Measurements from ENCODE around the gene TRIM63. TPM values are rescaled to one million over a fixed set of nuclear protein-coding genes. Genes with fewer than 3 reads are reported as not detected.

Gene TRIM63
- total RNA-seq, 1 donor: 0.36 TPM

DNA sequence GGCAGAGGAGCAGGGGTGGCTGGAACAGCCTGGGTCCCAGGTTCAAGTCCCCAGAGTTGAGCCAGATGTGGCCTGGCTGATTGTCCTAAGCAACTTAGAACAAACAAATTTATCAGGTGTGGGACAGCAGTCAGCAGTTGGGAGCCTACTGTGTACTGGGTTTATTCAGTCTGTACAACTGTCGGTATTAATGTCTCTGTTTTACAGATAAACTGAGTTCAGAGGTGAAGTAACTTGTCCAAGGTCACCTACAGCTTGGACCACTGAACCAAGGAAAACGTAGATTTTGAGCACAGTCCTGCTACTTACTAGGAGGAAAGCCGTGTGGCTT is 14.6 kb upstream of the TRIM63 start:
- no peaks in the 10 kb centered on the region for H4K20me1 ChIP-seq (ENCODE audit: insufficient read depth, low read length)
- no peaks in the 10 kb centered on the region for H3K9me3 ChIP-seq (ENCODE audit: low read depth, low read length)
- H3K27me3 ChIP-seq (ENCODE audit: insufficient read depth, low read length): peaks cover 28% of the 10 kb centered on the region
- no peak overlapping the region for H3K4me3 ChIP-seq (ENCODE audit: insufficient read depth, low read length)
- H3K4me2 ChIP-seq (ENCODE audit: insufficient read depth, low read length): no peak overlapping the region
- no peaks in the 10 kb centered on the region for H3K79me2 ChIP-seq (ENCODE audit: insufficient read depth, low read length)
- TF ChIP-seq, protein P1, sequence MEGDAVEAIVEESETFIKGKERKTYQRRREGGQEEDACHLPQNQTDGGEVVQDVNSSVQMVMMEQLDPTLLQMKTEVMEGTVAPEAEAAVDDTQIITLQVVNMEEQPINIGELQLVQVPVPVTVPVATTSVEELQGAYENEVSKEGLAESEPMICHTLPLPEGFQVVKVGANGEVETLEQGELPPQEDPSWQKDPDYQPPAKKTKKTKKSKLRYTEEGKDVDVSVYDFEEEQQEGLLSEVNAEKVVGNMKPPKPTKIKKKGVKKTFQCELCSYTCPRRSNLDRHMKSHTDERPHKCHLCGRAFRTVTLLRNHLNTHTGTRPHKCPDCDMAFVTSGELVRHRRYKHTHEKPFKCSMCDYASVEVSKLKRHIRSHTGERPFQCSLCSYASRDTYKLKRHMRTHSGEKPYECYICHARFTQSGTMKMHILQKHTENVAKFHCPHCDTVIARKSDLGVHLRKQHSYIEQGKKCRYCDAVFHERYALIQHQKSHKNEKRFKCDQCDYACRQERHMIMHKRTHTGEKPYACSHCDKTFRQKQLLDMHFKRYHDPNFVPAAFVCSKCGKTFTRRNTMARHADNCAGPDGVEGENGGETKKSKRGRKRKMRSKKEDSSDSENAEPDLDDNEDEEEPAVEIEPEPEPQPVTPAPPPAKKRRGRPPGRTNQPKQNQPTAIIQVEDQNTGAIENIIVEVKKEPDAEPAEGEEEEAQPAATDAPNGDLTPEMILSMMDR (IDR thresholded peaks at IDR 0.05; ENCODE audit: extremely low read depth, low read depth, low read length): no peak
- H3K36me3 ChIP-seq (ENCODE audit: insufficient read depth, low read length): no peaks in the 10 kb centered on the region
- H3K4me1 ChIP-seq (ENCODE audit: insufficient read depth, low read length): peaks cover 3% of the 10 kb centered on the region
- no peak overlapping the region for H2AFZ ChIP-seq (ENCODE audit: low read length)
- no peak for DNase-seq (ENCODE audit: insufficient read length, low spot score, missing footprints)
- H3K27ac ChIP-seq (ENCODE audit: low read depth, low read length): no peak overlapping the region

DNA sequence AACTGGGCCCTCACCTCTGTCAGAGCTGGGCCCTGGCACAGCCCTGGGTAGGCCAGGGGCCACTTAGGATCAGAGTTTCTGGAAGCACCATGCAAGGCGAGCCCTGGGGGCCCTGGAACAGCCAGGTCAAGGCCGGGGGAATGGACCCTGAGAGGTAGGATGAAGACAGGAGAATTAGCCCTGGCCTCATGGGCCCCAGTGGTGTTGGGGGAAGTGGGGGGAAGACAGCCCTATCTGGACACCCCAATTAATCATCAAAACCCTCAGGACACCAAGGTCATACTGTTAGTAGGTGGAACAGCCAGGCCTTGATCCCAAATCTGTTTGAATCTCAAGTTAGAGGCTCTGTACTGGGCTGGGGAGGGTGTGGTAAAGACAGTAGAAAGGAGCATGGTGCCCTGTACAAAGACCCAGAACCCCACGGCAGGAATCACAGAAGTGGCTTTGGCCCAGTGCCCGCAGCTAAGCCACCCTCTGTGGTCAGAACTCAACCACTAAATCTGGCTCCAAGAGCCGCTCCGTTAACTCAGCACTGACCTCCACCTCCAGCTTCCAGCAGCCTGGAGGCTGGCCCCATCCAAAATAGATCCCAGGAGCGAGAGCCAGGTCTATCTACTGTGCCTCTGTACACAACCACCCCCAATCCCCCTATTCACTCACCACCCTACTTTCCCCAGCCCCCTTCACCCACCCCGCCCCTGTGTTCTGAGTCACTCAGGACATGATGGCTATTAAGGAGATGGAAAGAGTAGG is 14.0 kb upstream of the TRIM63 start:
- Histone ChIP-seq H3K4me3 (ENCODE audit: insufficient read depth, low read length) (no peak overlapping the region), H3K27ac (ENCODE audit: low read depth, low read length) (no peak overlapping the region), H3K36me3 (ENCODE audit: insufficient read depth, low read length) (no peaks in the 10 kb centered on the region), H3K79me2 (ENCODE audit: insufficient read depth, low read length) (no peaks in the 10 kb centered on the region), H3K27me3 (ENCODE audit: insufficient read depth, low read length) (peaks cover 28% of the 10 kb centered on the region), H3K4me1 (ENCODE audit: insufficient read depth, low read length) (peaks cover 3% of the 10 kb centered on the region), H2AFZ (ENCODE audit: low read length) (no peak overlapping the region), H4K20me1 (ENCODE audit: insufficient read depth, low read length) (no peaks in the 10 kb centered on the region), H3K9me3 (ENCODE audit: low read depth, low read length) (no peaks in the 10 kb centered on the region), H3K4me2 (ENCODE audit: insufficient read depth, low read length) (no peak overlapping the region)
- DNase-seq (ENCODE audit: insufficient read length, low spot score, missing footprints): no peak
- TF ChIP-seq, protein P1 (IDR thresholded peaks at IDR 0.05; ENCODE audit: extremely low read depth, low read depth, low read length): no peak

DNA sequence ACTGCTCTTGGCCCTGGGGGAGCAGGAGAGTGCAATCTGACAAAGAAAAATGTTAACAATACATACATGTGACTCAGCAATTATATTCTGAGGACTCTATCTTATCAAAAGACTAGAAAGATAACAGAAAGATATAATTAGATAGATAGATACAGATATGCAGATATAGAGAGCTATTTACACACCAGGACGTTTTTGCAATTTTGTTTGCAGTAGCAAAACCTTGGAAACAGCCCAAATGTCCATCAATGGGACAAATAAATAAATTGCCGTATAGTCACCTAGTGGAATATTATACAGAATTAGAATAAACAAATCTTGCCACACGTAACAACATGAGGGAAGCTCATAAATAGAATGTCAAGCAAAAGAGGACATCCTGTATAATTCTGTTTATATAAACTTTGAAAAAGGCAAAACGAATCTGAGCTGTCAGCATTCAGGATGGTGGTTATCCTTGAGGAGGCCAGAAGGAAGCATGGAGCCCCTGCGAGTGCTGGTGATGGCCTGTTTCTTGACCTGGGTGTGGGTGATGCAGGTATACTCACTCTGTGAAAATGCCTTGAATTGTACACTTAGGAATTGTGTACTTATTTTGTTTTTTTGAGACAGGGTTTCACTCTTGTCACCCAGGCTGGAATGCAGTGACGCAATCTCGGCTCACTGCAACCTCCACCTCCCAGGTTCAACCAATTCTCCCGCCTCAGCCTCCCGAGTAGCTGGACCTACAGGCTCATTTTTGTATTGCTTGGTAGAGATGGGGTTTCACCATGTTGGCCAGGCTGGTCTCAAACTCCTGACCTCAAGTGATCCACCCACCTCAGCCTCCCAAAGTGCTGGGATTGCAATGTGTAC is 12.8 kb upstream of the TRIM63 start:
- Histone ChIP-seq H2AFZ (ENCODE audit: low read length) (no peak overlapping the region), H4K20me1 (ENCODE audit: insufficient read depth, low read length) (no peaks in the 10 kb centered on the region), H3K36me3 (ENCODE audit: insufficient read depth, low read length) (no peaks in the 10 kb centered on the region), H3K79me2 (ENCODE audit: insufficient read depth, low read length) (no peaks in the 10 kb centered on the region), H3K4me3 (ENCODE audit: insufficient read depth, low read length) (no peak overlapping the region), H3K4me2 (ENCODE audit: insufficient read depth, low read length) (no peak overlapping the region), H3K27ac (ENCODE audit: low read depth, low read length) (no peak overlapping the region), H3K4me1 (ENCODE audit: insufficient read depth, low read length) (peaks cover 3% of the 10 kb centered on the region), H3K27me3 (ENCODE audit: insufficient read depth, low read length) (peaks cover 21% of the 10 kb centered on the region), H3K9me3 (ENCODE audit: low read depth, low read length) (no peaks in the 10 kb centered on the region)
- DNase-seq (ENCODE audit: insufficient read length, low spot score, missing footprints): no peak
- TF ChIP-seq, protein P1 (IDR thresholded peaks at IDR 0.05; ENCODE audit: extremely low read depth, low read depth, low read length): no peak

DNA sequence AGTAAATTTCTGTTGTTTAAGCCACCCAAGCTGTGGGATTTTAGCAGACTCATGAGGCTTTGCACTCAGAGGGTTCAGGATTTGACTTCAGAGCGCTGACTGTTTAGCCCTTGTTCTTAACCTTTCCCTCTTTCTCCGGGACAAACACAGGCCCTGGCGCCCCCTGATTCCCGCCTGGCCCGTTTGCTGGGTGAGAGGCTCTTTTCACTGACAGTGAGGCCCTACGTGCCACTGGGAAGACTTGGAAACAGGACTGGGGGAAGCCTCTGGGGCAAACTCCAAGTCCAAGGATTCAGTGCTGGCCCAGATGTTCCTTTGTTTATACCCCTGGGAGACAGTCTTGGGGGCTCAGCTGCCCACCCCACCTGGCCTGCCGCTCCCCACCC is 11.7 kb upstream of the TRIM63 start:
- TF ChIP-seq, protein P1 (IDR thresholded peaks at IDR 0.05; ENCODE audit: extremely low read depth, low read depth, low read length): no peak
- no peaks in the 10 kb centered on the region for H4K20me1 ChIP-seq (ENCODE audit: insufficient read depth, low read length)
- peaks cover under 1% of the 10 kb centered on the region for H3K4me1 ChIP-seq (ENCODE audit: insufficient read depth, low read length)
- peaks cover 15% of the 10 kb centered on the region for H3K27me3 ChIP-seq (ENCODE audit: insufficient read depth, low read length)
- no peak overlapping the region for H2AFZ ChIP-seq (ENCODE audit: low read length)
- no peaks in the 10 kb centered on the region for H3K79me2 ChIP-seq (ENCODE audit: insufficient read depth, low read length)
- no peaks in the 10 kb centered on the region for H3K9me3 ChIP-seq (ENCODE audit: low read depth, low read length)
- H3K27ac ChIP-seq (ENCODE audit: low read depth, low read length): no peak overlapping the region
- no peak overlapping the region for H3K4me2 ChIP-seq (ENCODE audit: insufficient read depth, low read length)
- no peak overlapping the region for H3K4me3 ChIP-seq (ENCODE audit: insufficient read depth, low read length)
- H3K36me3 ChIP-seq (ENCODE audit: insufficient read depth, low read length): no peaks in the 10 kb centered on the region
- no peak for DNase-seq (ENCODE audit: insufficient read length, low spot score, missing footprints)
